ENCODE data around the gene RNF4.

DNA sequence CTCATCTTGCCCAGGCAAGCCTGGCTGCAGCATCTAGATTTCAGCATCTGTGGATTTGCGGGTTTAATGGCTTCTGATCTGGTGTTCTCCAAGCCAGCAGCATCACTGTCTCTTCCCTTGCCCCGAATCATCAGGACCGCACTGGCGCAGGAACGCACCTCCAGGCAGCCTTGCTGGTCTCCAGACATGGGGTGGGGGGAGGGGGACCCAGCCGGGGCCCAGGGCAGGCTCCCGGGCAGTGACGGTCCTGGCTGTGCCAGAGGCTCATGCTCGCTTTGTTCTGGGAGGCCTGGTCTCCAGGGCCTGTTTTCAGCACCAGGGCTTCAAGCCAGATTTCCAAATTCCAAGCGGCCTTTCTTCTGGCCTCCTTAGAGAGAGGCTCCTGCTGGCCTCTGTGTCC, 45.2 kb upstream of the RNF4 start:
- TF ChIP-seq, protein P1, sequence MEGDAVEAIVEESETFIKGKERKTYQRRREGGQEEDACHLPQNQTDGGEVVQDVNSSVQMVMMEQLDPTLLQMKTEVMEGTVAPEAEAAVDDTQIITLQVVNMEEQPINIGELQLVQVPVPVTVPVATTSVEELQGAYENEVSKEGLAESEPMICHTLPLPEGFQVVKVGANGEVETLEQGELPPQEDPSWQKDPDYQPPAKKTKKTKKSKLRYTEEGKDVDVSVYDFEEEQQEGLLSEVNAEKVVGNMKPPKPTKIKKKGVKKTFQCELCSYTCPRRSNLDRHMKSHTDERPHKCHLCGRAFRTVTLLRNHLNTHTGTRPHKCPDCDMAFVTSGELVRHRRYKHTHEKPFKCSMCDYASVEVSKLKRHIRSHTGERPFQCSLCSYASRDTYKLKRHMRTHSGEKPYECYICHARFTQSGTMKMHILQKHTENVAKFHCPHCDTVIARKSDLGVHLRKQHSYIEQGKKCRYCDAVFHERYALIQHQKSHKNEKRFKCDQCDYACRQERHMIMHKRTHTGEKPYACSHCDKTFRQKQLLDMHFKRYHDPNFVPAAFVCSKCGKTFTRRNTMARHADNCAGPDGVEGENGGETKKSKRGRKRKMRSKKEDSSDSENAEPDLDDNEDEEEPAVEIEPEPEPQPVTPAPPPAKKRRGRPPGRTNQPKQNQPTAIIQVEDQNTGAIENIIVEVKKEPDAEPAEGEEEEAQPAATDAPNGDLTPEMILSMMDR (IDR thresholded peaks at IDR 0.05) = no peak
- TF ChIP-seq POLR2A (IDR thresholded peaks at IDR 0.05) = no peak
